Stimulated activated memory B cell treated with anti-CD40 and anti-IgM and Interleukin-4, amounts not matched to agents 10 μg/mL and 1 μg/mL and 100 μg/mL, for 72 hours (primary cell): Measurements from ENCODE around the gene TNFAIP8.
"Not testable (repeated sequence)": the region's sequence is repeated elsewhere in the genome, so short reads cannot be mapped to it uniquely, and the experiment has no call there.

ENCODE experiments used
- ATAC-seq: fragments of 150-1000 bp; cut with Tn5 transposase; 2 replicates; pipeline ENCODE4 v1.10.0; 2021
- H3K27ac Mint-ChIP-seq: one replicate; pipeline ENCODE4 v1.8.0; 2022; ENCODE audit warnings: mild to moderate bottlenecking, mixed read lengths
- H3K27me3 Mint-ChIP-seq: one replicate; pipeline ENCODE4 v1.8.0; 2022; ENCODE audit warnings: mixed read lengths
- H3K36me3 Mint-ChIP-seq: one replicate; pipeline ENCODE4 v1.8.0; 2022; ENCODE audit warnings: mixed read lengths
- H3K4me1 Mint-ChIP-seq: one replicate; pipeline ENCODE4 v1.8.0; 2022; ENCODE audit warnings: mixed read lengths
- H3K4me3 Mint-ChIP-seq: one replicate; pipeline ENCODE4 v1.8.0; 2022; ENCODE audit warnings: mild to moderate bottlenecking, moderate library complexity, mixed read lengths
- H3K9me3 Mint-ChIP-seq: one replicate; pipeline ENCODE4 v1.8.0; 2022; ENCODE audit warnings: mixed read lengths

The TNFAIP8 gene

GRCh38 chr5:119400245-119400644 is 44.4 kb downstream of the TNFAIP8 start:
- H3K4me1 Mint-ChIP-seq, result peaks cover 62% of the 10 kb centered on the region
- no peak for ATAC-seq
- no peaks in the 10 kb centered on the region for H3K27me3 Mint-ChIP-seq
- H3K9me3 Mint-ChIP-seq, result no peaks in the 10 kb centered on the region
- H3K4me3 Mint-ChIP-seq, result no peak overlapping the region
- peak overlapping the region; percentile 54 for H3K27ac Mint-ChIP-seq
- H3K36me3 Mint-ChIP-seq, result peaks cover 6% of the 10 kb centered on the region

GRCh38 chr5:119402081-119402480 is 46.3 kb downstream of the TNFAIP8 start:
- Mint-ChIP-seq H3K4me1 (peaks cover 56% of the 10 kb centered on the region), H3K9me3 (no peaks in the 10 kb centered on the region), H3K36me3 (no peaks in the 10 kb centered on the region), H3K4me3 (no peak overlapping the region), H3K27ac (peak overlapping the region; percentile 64), H3K27me3 (no peaks in the 10 kb centered on the region)
- ATAC-seq, result no peak

DNA sequence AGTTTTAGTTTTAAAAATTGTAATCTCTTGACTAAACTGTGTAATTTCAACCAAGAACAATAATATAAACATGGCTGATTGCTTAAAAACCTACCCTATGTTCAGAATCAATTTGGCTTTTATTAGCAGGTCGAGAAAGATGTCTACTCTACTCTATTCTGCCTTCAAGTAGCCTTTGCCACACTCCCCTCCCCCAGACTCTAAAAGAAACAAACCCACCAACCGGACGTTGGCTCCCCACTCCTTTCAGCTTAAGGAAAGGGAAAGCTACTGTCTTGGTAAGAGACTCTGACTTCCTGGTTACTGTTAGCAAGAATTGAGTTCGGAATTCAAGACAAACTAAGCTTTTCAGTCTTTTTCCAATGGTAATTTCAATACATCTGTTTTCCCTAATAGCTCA is 46.7 kb downstream of the TNFAIP8 start:
- Mint-ChIP-seq H3K27ac (peak overlapping the region; percentile 64), H3K4me3 (no peak overlapping the region), H3K4me1 (peaks cover 52% of the 10 kb centered on the region), H3K36me3 (no peaks in the 10 kb centered on the region), H3K9me3 (no peaks in the 10 kb centered on the region), H3K27me3 (no peaks in the 10 kb centered on the region)
- ATAC-seq, result no peak

- Mint-ChIP-seq H3K9me3 (no peaks in the 10 kb centered on the region), H3K4me3 (no peak overlapping the region), H3K4me1 (peaks cover 42% of the 10 kb centered on the region), H3K27ac (peak overlapping the region; percentile 63), H3K27me3 (no peaks in the 10 kb centered on the region), H3K36me3 (no peaks in the 10 kb centered on the region)
- ATAC-seq, result no peak
Measured at GRCh38 chr5:119404033-119404432, 48.2 kb downstream of the TNFAIP8 start.

DNA sequence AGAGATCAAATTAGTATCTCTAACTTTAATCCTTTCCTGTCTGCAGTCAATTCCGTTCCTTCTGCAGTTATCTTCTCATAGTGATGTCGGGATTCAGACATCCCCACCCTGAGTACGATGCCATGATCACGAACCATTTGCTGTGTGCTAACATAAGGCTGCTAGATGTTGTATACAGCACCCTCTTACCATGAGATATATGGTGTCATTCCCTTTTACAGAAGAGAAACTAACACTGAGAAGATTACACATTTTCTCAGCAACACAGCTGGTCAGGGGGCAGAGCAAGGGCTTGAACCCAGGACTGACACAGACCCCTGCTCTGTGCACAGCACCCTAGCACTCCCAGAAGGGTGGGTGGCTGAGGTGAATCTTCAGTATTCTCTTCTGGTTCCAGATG is 49.6 kb downstream of the TNFAIP8 start:
- peak; percentile 8 for ATAC-seq
- H3K36me3 Mint-ChIP-seq, result no peaks in the 10 kb centered on the region
- H3K4me1 Mint-ChIP-seq, result peaks cover 47% of the 10 kb centered on the region
- peak overlapping the region; percentile 63 for H3K27ac Mint-ChIP-seq
- no peaks in the 10 kb centered on the region for H3K27me3 Mint-ChIP-seq
- no peak overlapping the region for H3K4me3 Mint-ChIP-seq
- H3K9me3 Mint-ChIP-seq, result no peaks in the 10 kb centered on the region

- H3K27ac Mint-ChIP-seq, result peak overlapping the region; percentile 63
- no peaks in the 10 kb centered on the region for H3K36me3 Mint-ChIP-seq
- ATAC-seq, result no peak
- no peaks in the 10 kb centered on the region for H3K9me3 Mint-ChIP-seq
- H3K4me3 Mint-ChIP-seq, result no peak overlapping the region
- no peaks in the 10 kb centered on the region for H3K27me3 Mint-ChIP-seq
- H3K4me1 Mint-ChIP-seq, result peaks cover 59% of the 10 kb centered on the region
Measured at GRCh38 chr5:119406551-119407110, 50.8 kb downstream of the TNFAIP8 start.

- H3K4me1 Mint-ChIP-seq, result peaks cover 57% of the 10 kb centered on the region
- no peaks in the 10 kb centered on the region for H3K36me3 Mint-ChIP-seq
- H3K9me3 Mint-ChIP-seq, result no peaks in the 10 kb centered on the region
- no peak overlapping the region for H3K4me3 Mint-ChIP-seq
- no peaks in the 10 kb centered on the region for H3K27me3 Mint-ChIP-seq
- peak overlapping the region; percentile 92 for H3K27ac Mint-ChIP-seq
- no peak for ATAC-seq
Measured at GRCh38 chr5:119409235-119409815, 53.5 kb downstream of the TNFAIP8 start.

DNA sequence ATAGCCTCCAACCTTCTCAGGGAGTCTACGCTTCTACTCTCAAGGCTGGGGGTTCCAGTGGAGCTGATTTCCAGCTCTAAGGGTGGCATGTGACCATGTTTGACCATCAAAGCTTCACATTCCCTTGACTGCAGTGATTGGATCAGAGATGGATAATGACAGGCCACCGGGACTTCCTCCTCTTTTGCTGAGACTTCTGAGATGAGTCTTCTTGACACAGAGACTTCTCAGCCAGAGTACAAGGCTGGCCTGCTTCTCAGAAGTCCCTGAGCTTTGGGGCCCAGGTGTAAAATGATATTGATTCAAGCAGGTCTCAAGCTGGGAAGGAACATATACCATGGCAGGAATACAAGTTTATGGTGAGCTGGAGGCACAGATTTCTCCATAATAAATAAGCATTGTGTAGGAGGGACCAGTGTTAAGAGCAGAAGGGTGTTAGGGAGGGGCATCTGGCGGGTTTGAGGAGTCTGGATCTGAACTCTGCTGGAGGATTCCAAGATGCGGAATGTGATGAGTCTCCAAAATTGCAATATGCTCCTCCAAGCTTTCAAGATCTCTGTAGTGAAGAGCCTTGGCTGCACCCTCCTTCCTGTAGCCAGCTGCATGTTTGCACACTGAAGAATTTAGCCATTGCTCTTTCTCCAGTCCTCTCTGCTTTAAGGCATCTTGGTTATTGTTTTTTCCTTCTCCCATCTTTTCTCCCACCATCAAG is 54.8 kb downstream of the TNFAIP8 start:
- Mint-ChIP-seq H3K27me3 (no peaks in the 10 kb centered on the region), H3K4me1 (peaks cover 59% of the 10 kb centered on the region), H3K27ac (peak overlapping the region; percentile 92), H3K9me3 (peaks cover 3% of the 10 kb centered on the region), H3K36me3 (no peaks in the 10 kb centered on the region), H3K4me3 (no peak overlapping the region)
- no peak for ATAC-seq

GRCh38 chr5:119411361-119412278 is 55.8 kb downstream of the TNFAIP8 start:
- no peaks in the 10 kb centered on the region for H3K27me3 Mint-ChIP-seq
- H3K36me3 Mint-ChIP-seq, result no peaks in the 10 kb centered on the region

DNA sequence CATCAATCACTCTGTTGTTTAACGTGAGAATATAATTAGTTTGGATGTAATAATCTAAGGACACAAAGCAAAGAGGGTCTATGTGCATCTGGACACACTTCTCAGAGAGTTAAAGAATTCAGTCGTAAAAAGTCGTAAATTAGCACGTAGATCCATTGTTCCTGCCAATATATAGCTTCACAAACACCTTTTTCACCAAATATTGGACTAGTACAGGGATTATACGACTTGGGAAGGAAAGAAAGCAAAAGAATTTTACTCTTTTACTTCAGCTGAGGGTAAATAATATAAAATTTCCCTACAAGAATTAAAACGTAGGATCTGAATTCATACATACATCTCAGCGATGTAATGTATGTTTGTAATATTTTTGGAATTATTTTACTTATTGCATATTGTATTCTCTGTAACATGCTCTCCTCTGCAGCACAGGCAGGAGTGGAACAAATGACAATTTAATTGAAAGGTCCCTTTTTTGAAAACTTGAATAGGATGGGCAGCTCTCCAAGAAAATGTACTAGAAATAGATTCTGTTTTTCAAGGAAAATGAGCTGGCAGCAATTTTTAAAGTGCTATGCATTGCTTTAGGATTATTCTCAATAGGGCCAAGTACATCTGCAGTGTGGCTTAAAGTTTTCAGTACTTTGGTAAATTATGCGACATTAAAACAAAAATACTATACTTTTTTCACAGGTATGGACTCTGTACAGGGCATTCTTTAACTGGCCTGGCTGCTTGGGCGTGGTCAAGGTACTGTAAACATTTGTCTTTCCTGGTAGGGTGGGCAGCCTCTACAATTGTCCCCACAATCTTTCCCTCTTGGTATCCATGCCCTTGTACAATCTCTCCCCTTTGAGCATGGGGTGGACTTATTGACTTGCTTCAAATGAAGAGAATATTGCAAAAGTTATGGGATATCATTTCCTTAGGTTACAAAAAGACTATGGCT is 56.7 kb downstream of the TNFAIP8 start:
- no peaks in the 10 kb centered on the region for H3K36me3 Mint-ChIP-seq
- peak overlapping the region; percentile 93 for H3K4me3 Mint-ChIP-seq
- peak overlapping the region; percentile 92 for H3K27ac Mint-ChIP-seq
- H3K9me3 Mint-ChIP-seq, result peaks cover 5% of the 10 kb centered on the region
- no peaks in the 10 kb centered on the region for H3K27me3 Mint-ChIP-seq
- no peak for ATAC-seq
- peaks cover 69% of the 10 kb centered on the region for H3K4me1 Mint-ChIP-seq

More at GRCh38 chr5:119411361-119412278, 55.8 kb downstream of the TNFAIP8 start:
- ATAC-seq, result peak; percentile 76
- Mint-ChIP-seq H3K27ac (peak overlapping the region; percentile 92), H3K4me1 (peaks cover 60% of the 10 kb centered on the region), H3K4me3 (peak overlapping the region; percentile 93), H3K9me3 (peaks cover 3% of the 10 kb centered on the region)

- ATAC-seq, result peak; percentile 85
- H3K36me3 Mint-ChIP-seq, H3K27me3 Mint-ChIP-seq, H3K9me3 Mint-ChIP-seq: not testable (repeated sequence)
- Mint-ChIP-seq H3K4me3 (peak overlapping the region; percentile 44), H3K27ac (peak overlapping the region; percentile 88), H3K4me1 (peaks cover 84% of the 10 kb centered on the region)
Measured at GRCh38 chr5:119414124-119414734, 58.4 kb downstream of the TNFAIP8 start.

DNA sequence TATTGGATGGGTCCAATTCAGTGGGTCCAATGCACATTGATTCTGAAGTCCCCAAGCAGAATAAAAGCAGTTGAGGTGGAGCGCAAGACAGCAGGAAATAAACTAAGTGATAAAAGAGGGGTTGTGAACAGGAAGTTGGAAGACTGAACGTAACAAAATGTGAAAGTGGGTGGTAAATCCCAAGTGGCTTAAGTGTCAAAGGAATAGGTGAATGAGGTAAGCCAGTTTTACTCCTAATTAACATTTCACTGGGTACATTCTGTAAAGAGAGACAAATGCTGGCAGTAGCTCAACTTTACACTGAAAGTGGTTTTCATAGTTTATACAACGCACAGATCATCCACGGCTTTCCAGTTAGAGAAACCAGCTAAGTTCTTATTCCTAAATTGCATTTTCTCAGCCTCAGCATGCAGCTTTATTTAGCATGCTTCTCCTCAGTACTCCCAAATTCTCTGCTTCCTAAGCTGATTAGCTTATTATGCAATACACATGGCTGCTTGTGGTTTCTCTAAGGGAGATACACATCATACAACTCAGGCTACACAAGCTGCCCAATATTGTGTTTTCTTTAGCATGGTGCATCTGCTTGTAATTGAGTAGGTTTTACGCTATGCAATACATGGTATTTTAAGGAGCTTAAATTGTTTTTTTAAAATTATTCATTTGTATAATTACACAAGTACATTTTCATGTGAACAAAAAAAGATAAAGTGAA is 62.2 kb downstream of the TNFAIP8 start:
- peak; percentile 31 for ATAC-seq
- H3K36me3 Mint-ChIP-seq, result no peaks in the 10 kb centered on the region
- no peak overlapping the region for H3K4me3 Mint-ChIP-seq
- no peaks in the 10 kb centered on the region for H3K27me3 Mint-ChIP-seq
- peak overlapping the region; percentile 88 for H3K27ac Mint-ChIP-seq
- peaks cover 67% of the 10 kb centered on the region for H3K4me1 Mint-ChIP-seq
- H3K9me3 Mint-ChIP-seq, result peaks cover 5% of the 10 kb centered on the region

DNA sequence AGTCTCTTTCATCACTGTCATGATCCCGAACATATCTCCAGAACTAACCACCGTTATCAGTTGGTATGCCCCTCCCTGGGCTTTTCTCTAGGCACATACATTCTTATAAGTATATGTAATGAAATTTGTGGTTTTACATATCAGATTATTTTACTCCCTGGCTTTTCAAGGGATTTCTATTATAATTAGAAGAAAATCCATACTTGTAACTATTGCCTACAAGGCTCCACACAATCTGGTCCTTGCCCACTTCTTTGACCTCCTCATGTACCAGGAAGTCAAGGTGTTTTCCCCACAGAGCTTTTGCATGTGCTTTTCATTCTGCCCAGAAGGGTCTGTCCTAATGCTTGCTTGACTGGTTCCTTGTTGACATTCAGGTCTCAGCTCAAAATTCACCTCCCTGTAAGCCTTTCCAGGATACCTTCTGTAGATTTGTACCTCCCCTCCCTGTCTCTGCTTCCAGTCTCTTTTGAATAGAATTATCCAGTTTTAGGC is 62.8 kb downstream of the TNFAIP8 start:
- H3K4me1 Mint-ChIP-seq, result peaks cover 67% of the 10 kb centered on the region
- H3K27me3 Mint-ChIP-seq, result no peaks in the 10 kb centered on the region
- no peaks in the 10 kb centered on the region for H3K36me3 Mint-ChIP-seq
- ATAC-seq, result peak; percentile 86
- H3K4me3 Mint-ChIP-seq, result no peak overlapping the region
- H3K9me3 Mint-ChIP-seq, result peaks cover 5% of the 10 kb centered on the region
- H3K27ac Mint-ChIP-seq, result peak overlapping the region; percentile 88
